ACC112 (cell line): ENCODE measurements around the gene RPGR.

ENCODE experiments used
- H2AFZ ChIP-seq: fragments of 200-600 bp; sonication (generic); one replicate; pipeline ENCODE4 v1.6.0; 2017; ENCODE audit warnings: antibody characterized with exemption, low read length; ENCODE audit not compliant: unreplicated experiment
- H3K27ac ChIP-seq: fragments of 200-600 bp; sonication (generic); 2 replicates; pipeline ENCODE4 v1.5.1; 2014; ENCODE audit warnings: low read depth, mild to moderate bottlenecking, antibody characterized with exemption, low read length, moderate library complexity
- H3K27me3 ChIP-seq: fragments of 200-600 bp; sonication (generic); 2 replicates; pipeline ENCODE4 v1.6.1; 2014; ENCODE audit warnings: mild to moderate bottlenecking, antibody characterized with exemption, low read length, moderate library complexity, mixed read lengths; ENCODE audit not compliant: insufficient read depth
- H3K36me3 ChIP-seq: fragments of 200-600 bp; sonication (generic); 2 replicates; pipeline ENCODE4 v1.6.1; 2016; ENCODE audit warnings: mild to moderate bottlenecking, antibody characterized with exemption, low read length, moderate library complexity, mixed read lengths; ENCODE audit not compliant: insufficient read depth
- H3K4me1 ChIP-seq: fragments of 200-600 bp; sonication (generic); one replicate; pipeline ENCODE4 v1.6.1; 2016; ENCODE audit warnings: low read length, mixed read lengths; ENCODE audit not compliant: insufficient read depth, unreplicated experiment, control insufficient read depth
- H3K4me3 ChIP-seq: fragments of 200-600 bp; sonication (generic); 2 replicates; pipeline ENCODE4 v1.5.1; 2014; ENCODE audit warnings: mild to moderate bottlenecking, low read depth, low read length
- H3K79me2 ChIP-seq: fragments of 200-600 bp; sonication (generic); one replicate; pipeline ENCODE4 v1.6.0; 2016; ENCODE audit warnings: low read length; ENCODE audit not compliant: control insufficient read depth, unreplicated experiment, insufficient read depth

The RPGR gene

DNA sequence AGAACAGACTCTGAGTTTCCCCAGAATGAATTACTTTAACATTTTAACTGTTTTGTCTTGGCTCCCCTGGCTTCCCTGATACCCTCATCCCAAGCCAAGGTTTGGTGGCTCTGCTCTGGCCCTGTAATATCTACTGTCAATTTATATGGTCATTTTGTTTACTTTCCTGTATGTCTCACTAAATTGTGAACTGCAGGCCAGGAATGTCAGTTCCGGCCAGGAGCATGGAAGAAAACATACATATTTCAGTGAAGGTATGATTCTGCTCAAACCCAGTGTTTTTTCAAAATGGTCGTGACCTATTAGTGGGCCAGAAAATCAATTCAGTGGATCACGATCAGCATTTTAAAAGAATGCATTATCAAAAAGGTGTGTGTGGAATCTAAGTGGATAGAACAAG, 1.2 kb downstream of the RPGR start:
- Histone ChIP-seq H3K4me1 (peaks cover 11% of the 10 kb centered on the region), H3K27me3 (no peaks in the 10 kb centered on the region), H3K79me2 (peaks cover 3% of the 10 kb centered on the region), H2AFZ (no peak overlapping the region), H3K36me3 (no peaks in the 10 kb centered on the region), H3K4me3 (peak overlapping the region; percentile 93), H3K27ac (peak overlapping the region; percentile 97)

DNA sequence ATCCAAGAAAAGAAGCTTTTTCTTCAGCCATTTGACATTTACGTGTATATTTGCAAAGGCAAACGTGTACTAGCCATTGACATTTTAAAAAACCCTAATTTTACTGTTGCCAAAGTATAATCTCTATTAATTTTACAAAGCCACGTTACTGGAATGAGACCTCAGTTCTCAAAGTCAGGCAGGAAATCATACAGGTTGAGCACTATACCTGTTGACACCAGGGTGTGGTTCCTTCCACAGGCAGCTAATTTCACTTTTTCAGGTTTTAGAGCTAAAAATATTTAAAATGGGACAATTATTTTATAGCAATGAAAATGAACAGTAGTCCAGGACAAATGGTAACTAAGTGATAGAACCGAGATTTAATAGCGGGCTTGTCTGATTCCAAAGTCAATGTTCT, 6.5 kb downstream of the RPGR start:
- Histone ChIP-seq H3K79me2 (peaks cover 3% of the 10 kb centered on the region), H3K27ac (no peak overlapping the region)

GRCh38 chrX:38318606-38319005, 8.7 kb downstream of the RPGR start:
- H3K27me3 ChIP-seq, result no peaks in the 10 kb centered on the region
- H3K4me3 ChIP-seq, result no peak overlapping the region
- H3K4me1 ChIP-seq, result peaks cover 5% of the 10 kb centered on the region
- no peak overlapping the region for H2AFZ ChIP-seq
- H3K79me2 ChIP-seq, result no peaks in the 10 kb centered on the region
- H3K36me3 ChIP-seq, result no peaks in the 10 kb centered on the region; the same call in 1 of the 2 replicates
- H3K27ac ChIP-seq, result no peak overlapping the region

More for the DNA sequence above, 6.5 kb downstream of the RPGR start:
- H3K4me1 ChIP-seq, result peaks cover 11% of the 10 kb centered on the region
- no peak overlapping the region for H3K4me3 ChIP-seq
- no peaks in the 10 kb centered on the region for H3K27me3 ChIP-seq
- no peaks in the 10 kb centered on the region; the same call in 1 of the 2 replicates for H3K36me3 ChIP-seq
- H2AFZ ChIP-seq, result no peak overlapping the region

- Histone ChIP-seq H3K27me3 (no peaks in the 10 kb centered on the region), H3K27ac (no peak overlapping the region), H3K36me3 (no peaks in the 10 kb centered on the region; the same call in 1 of the 2 replicates), H2AFZ (no peak overlapping the region), H3K79me2 (no peaks in the 10 kb centered on the region), H3K4me3 (no peak overlapping the region), H3K4me1 (peaks cover 6% of the 10 kb centered on the region)
These were observed 9.1 kb downstream of the RPGR start for GRCh38 chrX:38318196-38318595.

DNA sequence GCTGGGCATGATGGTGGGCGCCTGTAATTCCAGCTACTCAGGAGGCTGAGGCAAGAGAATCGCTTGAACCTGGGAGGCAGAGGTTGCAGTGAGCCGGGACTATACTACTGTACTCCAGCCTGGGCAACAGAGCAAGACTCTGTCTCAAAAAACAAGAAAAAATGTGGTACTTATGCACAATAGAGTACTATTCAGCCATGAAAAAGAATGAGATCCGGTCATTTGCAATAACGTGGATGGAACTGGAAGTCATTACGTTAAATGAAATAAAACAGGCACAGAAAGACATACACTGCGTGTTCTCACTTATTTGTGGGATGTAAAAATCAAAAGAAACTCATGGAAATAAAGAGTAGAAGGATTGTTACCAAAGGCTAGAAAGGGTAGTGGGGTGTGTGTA, 12.1 kb downstream of the RPGR start:
- no peak overlapping the region for H3K4me3 ChIP-seq
- H3K27ac ChIP-seq, result no peak overlapping the region
- H3K27me3 ChIP-seq, result no peaks in the 10 kb centered on the region
- H3K4me1 ChIP-seq, result peaks cover 27% of the 10 kb centered on the region
- no peaks in the 10 kb centered on the region; the same call in 1 of the 2 replicates for H3K36me3 ChIP-seq
- H3K79me2 ChIP-seq, result no peaks in the 10 kb centered on the region
- no peak overlapping the region for H2AFZ ChIP-seq

DNA sequence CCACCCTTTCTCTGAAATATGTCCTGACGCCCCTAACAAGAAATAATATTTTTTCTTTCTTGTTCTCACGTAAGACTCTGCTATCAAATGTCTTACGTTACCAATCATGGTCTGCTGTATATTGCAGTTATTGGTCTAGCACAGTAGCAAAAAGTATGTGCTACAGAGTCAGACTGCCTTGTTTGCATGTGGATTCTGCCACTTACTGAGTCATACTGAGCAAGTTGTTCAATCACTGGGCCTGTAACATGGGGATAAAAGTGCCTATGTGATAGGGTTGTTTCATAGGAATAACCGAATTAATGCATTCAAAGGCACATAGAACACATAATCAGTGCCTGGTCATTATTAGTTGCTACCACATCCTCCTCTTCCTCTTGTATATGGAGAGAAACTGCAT, 14.1 kb downstream of the RPGR start:
- Histone ChIP-seq H3K4me3 (no peak overlapping the region), H3K27me3 (no peaks in the 10 kb centered on the region), H2AFZ (no peak overlapping the region), H3K27ac (peak overlapping the region; percentile 64), H3K36me3 (no peaks in the 10 kb centered on the region; the same call in 1 of the 2 replicates), H3K79me2 (no peaks in the 10 kb centered on the region), H3K4me1 (peaks cover 27% of the 10 kb centered on the region)

GRCh38 chrX:38312436-38312835, 14.9 kb downstream of the RPGR start:
- no peaks in the 10 kb centered on the region for H3K79me2 ChIP-seq
- no peaks in the 10 kb centered on the region; the same call in 1 of the 2 replicates for H3K36me3 ChIP-seq
- no peak overlapping the region for H3K4me3 ChIP-seq
- no peak overlapping the region for H2AFZ ChIP-seq
- H3K27ac ChIP-seq, result peak overlapping the region; percentile 81
- H3K4me1 ChIP-seq, result peaks cover 27% of the 10 kb centered on the region
- no peaks in the 10 kb centered on the region for H3K27me3 ChIP-seq

DNA sequence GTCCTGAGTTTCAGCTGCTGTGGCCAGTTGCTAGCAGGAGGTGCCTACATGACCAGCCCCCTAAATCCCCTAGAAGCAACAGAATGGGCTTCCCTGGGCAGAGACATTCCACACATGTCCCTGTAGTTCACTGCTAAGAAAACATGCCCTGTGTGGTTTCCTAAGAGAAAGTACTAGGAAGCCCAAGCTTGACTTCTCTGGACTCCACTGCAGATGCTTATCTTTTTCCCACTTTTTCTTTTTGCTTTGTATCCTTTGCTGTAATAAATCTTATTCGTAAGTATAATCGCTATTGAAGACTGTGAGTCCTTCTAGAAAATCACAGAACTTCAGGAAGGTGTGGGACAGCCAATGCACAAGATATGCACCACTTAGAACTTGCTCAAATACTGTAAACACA, 15.6 kb downstream of the RPGR start:
- Histone ChIP-seq H3K27ac (peak overlapping the region; percentile 81), H3K79me2 (no peaks in the 10 kb centered on the region), H2AFZ (no peak overlapping the region), H3K4me3 (no peak overlapping the region), H3K4me1 (peaks cover 30% of the 10 kb centered on the region), H3K27me3 (no peaks in the 10 kb centered on the region), H3K36me3 (no peaks in the 10 kb centered on the region; the same call in 1 of the 2 replicates)

- H3K4me1 ChIP-seq, result peaks cover 9% of the 10 kb centered on the region
- H2AFZ ChIP-seq, result no peak overlapping the region
- H3K79me2 ChIP-seq, result no peaks in the 10 kb centered on the region
- no peaks in the 10 kb centered on the region for H3K27me3 ChIP-seq
- peak overlapping the region; percentile 37; the same call in 1 of the 2 replicates for H3K4me3 ChIP-seq
- H3K27ac ChIP-seq, result peak overlapping the region; percentile 92
- no peaks in the 10 kb centered on the region for H3K36me3 ChIP-seq
These were observed 21.3 kb downstream of the RPGR start for GRCh38 chrX:38305971-38306370.

DNA sequence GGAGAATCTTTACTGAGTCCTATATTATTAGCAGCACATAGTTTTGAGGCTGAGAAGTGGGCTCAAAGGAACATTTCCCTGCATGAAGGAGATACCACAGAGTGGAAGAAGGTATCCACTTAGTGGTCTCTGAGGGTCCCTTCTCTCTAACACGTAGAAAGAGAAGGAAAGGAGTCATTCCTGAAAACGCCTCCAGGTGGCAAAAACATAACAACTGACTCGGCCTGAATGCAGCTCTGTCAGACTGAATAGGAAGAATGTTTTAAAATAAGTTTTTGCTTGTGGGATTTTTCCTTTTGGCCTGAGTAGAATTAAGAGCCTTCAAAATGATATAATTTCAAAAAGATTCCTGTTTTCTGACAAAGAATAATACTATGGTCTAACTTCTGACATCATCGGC, 23.3 kb downstream of the RPGR start:
- H3K27me3 ChIP-seq, result no peaks in the 10 kb centered on the region
- no peak overlapping the region for H3K27ac ChIP-seq
- H3K4me1 ChIP-seq, result peaks cover 8% of the 10 kb centered on the region
- no peaks in the 10 kb centered on the region for H3K36me3 ChIP-seq
- no peak overlapping the region for H3K4me3 ChIP-seq
- H3K79me2 ChIP-seq, result no peaks in the 10 kb centered on the region
- no peak overlapping the region for H2AFZ ChIP-seq

DNA sequence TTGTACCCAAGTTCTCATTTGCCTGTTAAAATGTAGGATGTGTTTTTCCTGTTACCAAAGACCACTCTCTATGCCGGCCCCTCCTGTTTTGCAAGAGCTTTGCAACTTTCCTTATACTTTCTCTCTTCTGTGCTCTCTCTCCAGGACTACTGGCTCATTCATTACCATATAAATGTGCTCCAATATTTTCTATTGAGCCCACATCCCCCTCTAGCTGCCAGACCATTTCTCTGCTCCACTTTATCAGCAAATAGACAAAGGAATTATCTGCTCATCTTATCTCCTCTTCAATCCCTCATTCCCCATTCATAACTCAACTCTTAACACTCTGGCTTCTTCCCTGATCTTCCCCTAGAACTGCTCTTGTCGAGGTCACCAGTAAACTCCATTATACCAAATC, 33.6 kb downstream of the RPGR start:
- Histone ChIP-seq H3K27ac (no peak overlapping the region), H3K79me2 (no peaks in the 10 kb centered on the region), H3K4me3 (no peak overlapping the region), H3K36me3 (no peaks in the 10 kb centered on the region), H2AFZ (no peak overlapping the region), H3K4me1 (no peaks in the 10 kb centered on the region), H3K27me3 (no peaks in the 10 kb centered on the region)
